Measurements from ENCODE around the gene XIRP2.

XIRP2 gene

DNA sequence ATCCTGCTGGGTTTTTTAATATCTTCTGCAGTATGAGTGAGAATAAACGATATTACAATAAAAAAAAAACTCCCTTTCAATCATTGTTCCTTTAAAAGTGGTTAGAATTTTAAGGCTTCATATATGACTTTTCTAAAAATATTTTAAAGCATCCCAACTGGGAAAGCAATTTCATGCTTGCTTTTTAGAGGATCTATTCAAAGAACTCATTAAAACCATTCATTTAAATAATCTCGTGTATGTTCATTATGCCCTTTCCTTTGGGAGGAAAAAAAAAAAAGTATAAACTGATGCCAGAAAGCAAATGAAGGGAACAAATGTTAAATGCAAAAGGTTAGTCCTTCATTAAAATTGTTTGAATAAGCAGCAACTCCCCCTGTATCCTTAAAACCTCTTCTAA lies 81.2 kb downstream of the XIRP2 start:
- H3K4me1 Mint-ChIP-seq = no peaks in the 10 kb centered on the region
- no peaks in the 10 kb centered on the region for H3K27me3 Mint-ChIP-seq (ENCODE audit: low read depth, poor library complexity)
- TF ChIP-seq CTCF (IDR thresholded peaks at IDR 0.05) = no peak
- DNase-seq = no peak
- H3K27ac Mint-ChIP-seq = no peak overlapping the region
- H3K36me3 Mint-ChIP-seq (ENCODE audit: low read depth) = no peaks in the 10 kb centered on the region
- no peak overlapping the region for H3K4me3 Mint-ChIP-seq
- no peaks in the 10 kb centered on the region for H3K9me3 Mint-ChIP-seq

DNA sequence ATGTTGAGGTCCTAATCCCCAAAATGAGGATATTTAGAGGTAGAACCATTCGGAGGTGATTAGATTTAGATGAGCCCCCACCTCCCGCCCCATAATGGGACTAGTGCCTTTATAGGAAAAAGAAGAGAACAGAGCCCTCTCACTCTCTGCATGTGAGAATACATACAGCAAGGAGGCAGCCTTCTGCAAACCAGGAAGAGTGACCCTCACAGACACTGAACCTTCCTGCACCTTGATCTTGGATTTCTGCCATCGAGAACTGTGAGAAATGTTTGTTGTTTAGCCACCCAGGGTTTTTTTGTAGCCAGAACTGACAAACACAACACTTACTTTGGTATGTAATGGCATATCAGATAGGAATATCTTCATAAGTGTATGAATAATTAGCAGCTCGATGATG lies 83.7 kb downstream of the XIRP2 start:
- no peaks in the 10 kb centered on the region for H3K27me3 Mint-ChIP-seq (ENCODE audit: low read depth, poor library complexity)
- DNase-seq = no peak
- H3K4me3 Mint-ChIP-seq = no peak overlapping the region
- no peaks in the 10 kb centered on the region for H3K36me3 Mint-ChIP-seq (ENCODE audit: low read depth)
- no peak overlapping the region for H3K27ac Mint-ChIP-seq
- H3K4me1 Mint-ChIP-seq = no peaks in the 10 kb centered on the region
- H3K9me3 Mint-ChIP-seq = no peaks in the 10 kb centered on the region
- TF ChIP-seq CTCF (IDR thresholded peaks at IDR 0.05) = no peak

DNA sequence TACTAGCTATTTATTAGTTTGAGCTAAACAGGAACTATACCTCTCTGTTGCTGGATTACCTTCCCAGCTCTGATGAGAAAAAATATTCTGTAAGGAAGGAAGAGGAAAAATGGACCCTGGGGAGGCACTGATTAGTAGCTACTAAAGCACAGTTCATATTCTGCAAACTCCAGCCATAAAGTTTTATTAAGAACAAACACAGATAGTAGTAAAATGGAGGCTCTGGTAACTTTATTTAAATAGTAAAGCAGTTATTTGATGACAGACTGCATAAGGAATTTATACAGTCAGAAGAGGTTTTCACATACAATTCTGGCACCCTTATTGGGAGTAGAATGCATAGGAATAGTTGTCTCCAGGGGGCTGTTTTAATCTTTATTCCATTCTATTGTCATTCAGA lies 84.1 kb downstream of the XIRP2 start:
- Mint-ChIP-seq H3K27ac (no peak overlapping the region), H3K4me3 (no peak overlapping the region), H3K27me3 (ENCODE audit: low read depth, poor library complexity) (no peaks in the 10 kb centered on the region), H3K36me3 (ENCODE audit: low read depth) (no peaks in the 10 kb centered on the region), H3K9me3 (no peaks in the 10 kb centered on the region), H3K4me1 (no peaks in the 10 kb centered on the region)
- TF ChIP-seq CTCF (IDR thresholded peaks at IDR 0.05) = no peak
- no peak for DNase-seq

DNA sequence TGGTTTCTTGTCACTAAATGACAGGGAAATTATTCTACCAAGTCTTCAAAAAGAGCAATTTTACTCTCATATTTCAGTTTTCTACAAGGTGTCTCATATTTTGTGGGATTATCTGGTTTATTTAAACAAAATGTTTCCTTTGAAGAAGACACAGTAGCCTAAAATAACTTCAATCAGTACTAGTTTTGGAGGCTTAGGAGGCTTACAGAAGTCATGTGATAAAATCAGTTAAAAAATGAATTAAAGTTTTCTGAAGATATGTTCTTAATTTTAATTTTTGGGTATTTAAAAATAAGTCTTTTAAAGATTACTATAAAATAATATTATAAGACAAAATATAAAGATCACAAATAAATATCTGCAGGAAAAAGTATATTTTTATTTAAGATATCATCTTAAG lies 95.9 kb downstream of the XIRP2 start:
- Mint-ChIP-seq H3K4me1 (no peaks in the 10 kb centered on the region), H3K27me3 (ENCODE audit: low read depth, poor library complexity) (no peaks in the 10 kb centered on the region), H3K4me3 (no peak overlapping the region), H3K36me3 (ENCODE audit: low read depth) (peaks cover 4% of the 10 kb centered on the region), H3K27ac (no peak overlapping the region), H3K9me3 (peaks cover 23% of the 10 kb centered on the region)
- no peak for TF ChIP-seq CTCF (IDR thresholded peaks at IDR 0.05)
- DNase-seq = no peak

DNA sequence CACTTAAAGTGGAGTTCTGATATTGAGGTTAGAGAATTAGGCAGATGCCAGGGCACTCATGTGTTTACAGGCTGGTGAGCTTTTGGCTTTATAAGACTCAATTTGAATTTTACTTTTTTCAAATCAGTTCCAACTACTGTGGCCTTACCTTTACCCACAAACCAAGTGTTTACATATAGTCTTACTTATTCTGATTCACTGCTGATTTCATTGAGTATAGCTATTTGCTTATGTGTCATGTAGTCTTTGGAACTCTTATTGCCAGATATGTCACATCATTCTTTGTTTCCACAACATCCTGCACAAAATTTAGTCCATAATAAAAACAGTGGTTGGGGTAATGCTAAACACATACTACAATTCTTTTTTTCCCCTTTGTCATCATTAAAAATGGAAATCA lies 96.5 kb downstream of the XIRP2 start:
- DNase-seq = no peak
- no peak for TF ChIP-seq CTCF (IDR thresholded peaks at IDR 0.05)
- Mint-ChIP-seq H3K4me1 (no peaks in the 10 kb centered on the region), H3K27me3 (ENCODE audit: low read depth, poor library complexity) (no peaks in the 10 kb centered on the region), H3K27ac (no peak overlapping the region), H3K36me3 (ENCODE audit: low read depth) (peaks cover 4% of the 10 kb centered on the region), H3K4me3 (no peak overlapping the region), H3K9me3 (peaks cover 21% of the 10 kb centered on the region)

DNA sequence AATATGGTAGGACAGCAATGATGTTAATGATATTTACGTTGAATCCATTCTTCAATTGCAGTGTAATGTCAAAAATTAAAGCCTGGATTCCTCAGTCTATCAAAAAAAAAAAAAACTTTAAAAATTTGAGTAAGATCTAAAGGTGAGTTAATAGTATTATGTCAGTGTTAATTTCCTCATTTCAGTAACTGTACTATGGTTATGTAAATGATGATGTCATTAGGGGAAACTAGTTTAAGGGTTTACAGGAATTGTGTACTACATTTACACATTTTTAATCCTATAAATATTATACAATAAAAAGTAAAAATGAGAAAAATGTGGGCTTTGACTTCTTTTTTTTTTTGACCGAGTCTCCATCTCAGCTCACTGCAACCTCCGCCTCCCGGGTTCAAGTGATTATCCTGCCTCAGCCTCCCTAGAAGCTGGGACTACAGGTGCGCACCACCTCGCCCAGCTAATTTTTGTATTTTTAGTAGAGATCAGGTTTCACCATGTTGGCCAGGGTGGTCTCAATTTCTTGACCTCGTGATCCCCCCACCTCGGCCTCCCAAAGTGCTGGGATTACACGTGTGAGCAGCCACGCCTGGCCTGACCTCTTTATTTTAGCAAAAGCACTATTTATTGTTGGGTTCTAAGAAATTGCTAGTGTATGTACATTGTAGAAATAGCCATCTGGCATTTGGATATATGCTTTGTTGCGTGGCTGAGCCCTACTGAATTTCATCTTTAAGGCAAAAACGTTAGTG lies 106.5 kb downstream of the XIRP2 start:
- TF ChIP-seq CTCF (IDR thresholded peaks at IDR 0.05) = no peak
- Mint-ChIP-seq H3K27me3 (ENCODE audit: low read depth, poor library complexity) (no peaks in the 10 kb centered on the region), H3K4me1 (no peaks in the 10 kb centered on the region), H3K36me3 (ENCODE audit: low read depth) (no peaks in the 10 kb centered on the region), H3K9me3 (no peaks in the 10 kb centered on the region), H3K27ac (no peak overlapping the region), H3K4me3 (no peak overlapping the region)
- DNase-seq = no peak

Data from nephron progenitor cell (in vitro differentiated cells).